LNCAP (cell line): ENCODE measurements around the gene GNB5.

Source experiments
- CTCF ChIP-seq: fragments of 450-650 bp; IDR thresholded peaks from 2 replicates; pipeline ENCODE4 v1.5.1; 2017; ENCODE audit warnings: mild to moderate bottlenecking

The GNB5 gene

GRCh38 chr15:52094811-52095584 is 96.2 kb downstream of the GNB5 start:
- no peak for TF ChIP-seq CTCF

- no peak for TF ChIP-seq CTCF
These were observed 97.4 kb downstream of the GNB5 start for GRCh38 chr15:52093539-52094510.

- no peak for TF ChIP-seq CTCF
These were observed 98.0 kb downstream of the GNB5 start for GRCh38 chr15:52093167-52093538.

- TF ChIP-seq CTCF: no peak
These were observed 101.0 kb downstream of the GNB5 start for GRCh38 chr15:52090193-52090592.

- no peak for TF ChIP-seq CTCF
These were observed 105.0 kb downstream of the GNB5 start for GRCh38 chr15:52086011-52086786.

- no peak for TF ChIP-seq CTCF
These were observed 105.9 kb downstream of the GNB5 start for GRCh38 chr15:52085299-52085698.

GRCh38 chr15:52083603-52084002 is 107.6 kb downstream of the GNB5 start:
- no peak for TF ChIP-seq CTCF
